Measurements from ENCODE around the gene ADAMTS12.

DNA sequence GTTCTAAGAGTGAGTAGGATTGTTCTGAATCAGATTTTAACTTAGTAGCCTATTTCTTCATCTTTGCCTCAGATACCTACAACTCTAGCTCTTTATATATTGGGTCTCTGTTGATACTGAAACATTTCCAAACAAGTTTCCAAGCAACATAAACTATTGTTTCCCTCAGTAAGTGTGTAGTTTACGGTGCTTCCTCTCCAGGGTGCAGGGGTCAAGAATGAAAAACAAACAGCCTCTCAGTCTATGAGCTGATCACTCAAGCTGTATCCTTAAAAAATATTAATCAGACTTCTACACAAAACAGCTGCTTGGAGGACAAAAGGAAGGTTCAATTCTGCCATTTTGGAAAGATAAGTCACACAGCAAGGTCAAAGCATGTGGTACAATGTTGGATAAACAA, 75.0 kb downstream of the ADAMTS12 start:
- TF ChIP-seq, protein P1, sequence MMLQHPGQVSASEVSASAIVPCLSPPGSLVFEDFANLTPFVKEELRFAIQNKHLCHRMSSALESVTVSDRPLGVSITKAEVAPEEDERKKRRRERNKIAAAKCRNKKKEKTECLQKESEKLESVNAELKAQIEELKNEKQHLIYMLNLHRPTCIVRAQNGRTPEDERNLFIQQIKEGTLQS (IDR thresholded peaks at IDR 0.05; ENCODE audit: borderline replicate concordance, extremely low read depth, low read depth, low read length) = no peak
- TF ChIP-seq NFIC (IDR thresholded peaks at IDR 0.05; ENCODE audit: low read depth, low read length) = no peak
- TF ChIP-seq SP1 (IDR thresholded peaks at IDR 0.05; ENCODE audit: low read depth, low read length) = no peak
- no peak for TF ChIP-seq PAX8 (IDR thresholded peaks at IDR 0.05)
- no peak for TF ChIP-seq KDM1A (IDR thresholded peaks at IDR 0.05; ENCODE audit: borderline replicate concordance)
